Keratinocyte (primary cell): ENCODE results near the gene TCF7L2. TPM values are rescaled to one million over a fixed set of nuclear protein-coding genes. Genes with fewer than 3 reads are reported as not detected.

Experiments
- DNase-seq: peaks from one replicate; pipeline ENCODE4 v3.0.0-alpha.2; 2011; ENCODE audit warnings: low read depth, missing footprints, low spot score
- FAIRE-seq: peaks from 2 replicates; lab custom pipeline; 2011; peaks lifted over from hg19 to GRCh38; lab: Jason Lieb, UNC
- H2AFZ ChIP-seq: 2 replicates; pipeline ENCODE4 v1.6.0; 2012; ENCODE audit warnings: low read length, control low read depth, inconsistent platforms; ENCODE audit not compliant: control insufficient read depth
- H3K27ac ChIP-seq: 2 replicates; pipeline ENCODE4 v1.5.1; 2011; ENCODE audit warnings: low read length; ENCODE audit not compliant: control insufficient read depth, insufficient read depth
- H3K27me3 ChIP-seq: 3 replicates; pipeline ENCODE4 v1.6.0; 2011; ENCODE audit warnings: low read length; ENCODE audit not compliant: control insufficient read depth, insufficient read depth; ENCODE audit errors: extremely low read depth
- H3K36me3 ChIP-seq, 2 experiments: 2 replicates in 1 of 2; 3 replicates in 1 of 2; pipeline ENCODE4 v1.5.1; 2011; ENCODE audit warnings: low read length in 2 of 2, mild to moderate bottlenecking in 1 of 2; ENCODE audit not compliant: control insufficient read depth in 2 of 2, insufficient read depth in 2 of 2; ENCODE audit errors: extremely low read depth in 1 of 2
- H3K4me1 ChIP-seq: 3 replicates; pipeline ENCODE4 v1.5.1; 2011; ENCODE audit warnings: low read length; ENCODE audit not compliant: control insufficient read depth, insufficient read depth; ENCODE audit errors: extremely low read depth
- H3K4me2 ChIP-seq: 3 replicates; pipeline ENCODE4 v1.6.0; 2011; ENCODE audit warnings: low read depth, low read length; ENCODE audit not compliant: control insufficient read depth, insufficient read depth; ENCODE audit errors: extremely low read depth
- H3K4me3 ChIP-seq, 3 experiments: fragments of 200-600 bp in 1 of 3; sonication (generic) in 1 of 3; 2 replicates in 2 of 3; 3 replicates in 1 of 3; pipeline ENCODE4 v1.5.1; 2011 to 2016; ENCODE audit warnings: low read length in 3 of 3, mild to moderate bottlenecking in 3 of 3, control low read depth in 2 of 3, inconsistent platforms in 1 of 3, low read depth in 1 of 3, mixed read lengths in 1 of 3, mixed run types in 1 of 3, moderate library complexity in 1 of 3; ENCODE audit not compliant: control insufficient read depth in 2 of 3, insufficient read depth in 2 of 3; ENCODE audit errors: extremely low read depth in 1 of 3
- H3K79me2 ChIP-seq: 2 replicates; pipeline ENCODE4 v1.6.0; 2012; ENCODE audit warnings: low read length; ENCODE audit not compliant: control insufficient read depth, insufficient read depth
- H3K9ac ChIP-seq: 3 replicates; pipeline ENCODE4 v1.6.0; 2011; ENCODE audit warnings: low read length; ENCODE audit not compliant: control insufficient read depth, insufficient read depth; ENCODE audit errors: extremely low read depth
- H3K9me1 ChIP-seq: 3 replicates; pipeline ENCODE4 v1.6.0; 2011; ENCODE audit warnings: low read length; ENCODE audit not compliant: control insufficient read depth, insufficient read depth; ENCODE audit errors: extremely low read depth
- H3K9me3 ChIP-seq: 2 replicates; pipeline ENCODE4 v1.5.1; 2012; ENCODE audit warnings: low read depth, low read length; ENCODE audit not compliant: control insufficient read depth
- H4K20me1 ChIP-seq: 3 replicates; pipeline ENCODE4 v1.6.0; 2011; ENCODE audit warnings: low read length; ENCODE audit not compliant: control insufficient read depth, insufficient read depth; ENCODE audit errors: extremely low read depth
- CTCF ChIP-seq, 3 experiments: IDR thresholded peaks in 1 of 3; conservative IDR thresholded peaks in 1 of 3; optimal IDR thresholded peaks in 1 of 3; 2 replicates in 2 of 3; 3 replicates in 1 of 3; pipeline versions ENCODE3 to v1.5.1; 2011; ENCODE audit warnings: low read length in 3 of 3, mild to moderate bottlenecking in 3 of 3, moderate library complexity in 2 of 3, control low read depth in 1 of 3, inconsistent platforms in 1 of 3; ENCODE audit not compliant: insufficient read depth in 2 of 3; ENCODE audit errors: extremely low read depth in 1 of 3
- EZH2 ChIP-seq: IDR thresholded peaks from one replicate; pipeline ENCODE4 v1.6.1; 2012; ENCODE audit warnings: inconsistent platforms, mild to moderate bottlenecking, low read length, moderate library complexity
- dilution Hi-C: fragments of 300-500 bp; cut with MboI; formaldehyde crosslinking; loops from one replicate; pipeline ENCODE4 v1.7.0; 2020; ENCODE audit warnings: low sequenced_read_pairs; ENCODE audit not compliant: extremely low pct_ligation_motif_present
- polyA plus RNA-seq, 5 experiments: library from polyadenylated mRNA; depleted of rRNA in 3 of 5; stranded (reverse) in 3 of 5; stranded (forward) in 1 of 5; unstranded in 1 of 5; fragments of >200 nt; gene quantifications; 1 replicate in 1 of 5; 2 replicates in 3 of 5; 3 replicates in 1 of 5; pipeline versions ENCODE4 v1.2.1 to v1.2.3, GENCODE V29; 2011 to 2012; ENCODE audit warnings: missing spikeins in 2 of 5, low read depth in 1 of 5, low replicate concordance in 1 of 5

The TCF7L2 gene
- polyA plus RNA-seq, 1 donor (not counting 4 experiments of a cell fraction or from before 2014, with no cell fraction given): 2.5 TPM

- dilution Hi-C loops: no loop called here
- no peak overlapping the region for H3K4me2 ChIP-seq
Measured at GRCh38 chr10:113076949-113077348, 126.9 kb downstream of the TCF7L2 start.

GRCh38 chr10:113078282-113078907 lies 128.3 kb downstream of the TCF7L2 start:
- Histone ChIP-seq H3K9me1 (no peaks in the 10 kb centered on the region), H3K4me2 (no peak overlapping the region), H2AFZ (no peak overlapping the region), H3K9me3 (no peaks in the 10 kb centered on the region), H3K9ac (no peak overlapping the region), H4K20me1 (no peaks in the 10 kb centered on the region), H3K4me1 (peaks cover 8% of the 10 kb centered on the region), H3K27me3 (no peaks in the 10 kb centered on the region), H3K79me2 (no peaks in the 10 kb centered on the region), H3K27ac (no peak overlapping the region), H3K36me3 (no peaks in the 10 kb centered on the region), H3K4me3 (no peak overlapping the region)
- TF ChIP-seq EZH2: no peak
- no peak for TF ChIP-seq CTCF (optimal IDR thresholded peaks at IDR 0.05 in 1 of 3, IDR thresholded peaks at IDR 0.05 in 1 of 3, conservative IDR thresholded peaks at IDR 0.05 in 1 of 3; ENCODE audit: extremely low read depth in 1 of 3, insufficient read depth in 2 of 3, low read length in 3 of 3)
- dilution Hi-C loops: no loop called here
- DNase-seq: no peak
- no peak for FAIRE-seq

More at GRCh38 chr10:113076949-113077348, 126.9 kb downstream of the TCF7L2 start:
- no peak overlapping the region for H2AFZ ChIP-seq
- H4K20me1 ChIP-seq: no peaks in the 10 kb centered on the region
- H3K4me1 ChIP-seq: peaks cover 12% of the 10 kb centered on the region
- no peak overlapping the region for H3K9ac ChIP-seq
- no peak overlapping the region for H3K27ac ChIP-seq
- no peak overlapping the region for H3K4me3 ChIP-seq
- H3K9me1 ChIP-seq: no peaks in the 10 kb centered on the region
- H3K9me3 ChIP-seq: no peaks in the 10 kb centered on the region
- no peaks in the 10 kb centered on the region for H3K27me3 ChIP-seq
- TF ChIP-seq CTCF (optimal IDR thresholded peaks at IDR 0.05 in 1 of 3, IDR thresholded peaks at IDR 0.05 in 1 of 3, conservative IDR thresholded peaks at IDR 0.05 in 1 of 3; ENCODE audit: extremely low read depth in 1 of 3, insufficient read depth in 2 of 3, low read length in 3 of 3) (no peak), EZH2 (no peak)
- FAIRE-seq: no peak
- no peak for DNase-seq
- H3K36me3 ChIP-seq: no peaks in the 10 kb centered on the region
- no peaks in the 10 kb centered on the region for H3K79me2 ChIP-seq
